ENCODE measurements around the gene HSP90B1.

The HSP90B1 gene

DNA sequence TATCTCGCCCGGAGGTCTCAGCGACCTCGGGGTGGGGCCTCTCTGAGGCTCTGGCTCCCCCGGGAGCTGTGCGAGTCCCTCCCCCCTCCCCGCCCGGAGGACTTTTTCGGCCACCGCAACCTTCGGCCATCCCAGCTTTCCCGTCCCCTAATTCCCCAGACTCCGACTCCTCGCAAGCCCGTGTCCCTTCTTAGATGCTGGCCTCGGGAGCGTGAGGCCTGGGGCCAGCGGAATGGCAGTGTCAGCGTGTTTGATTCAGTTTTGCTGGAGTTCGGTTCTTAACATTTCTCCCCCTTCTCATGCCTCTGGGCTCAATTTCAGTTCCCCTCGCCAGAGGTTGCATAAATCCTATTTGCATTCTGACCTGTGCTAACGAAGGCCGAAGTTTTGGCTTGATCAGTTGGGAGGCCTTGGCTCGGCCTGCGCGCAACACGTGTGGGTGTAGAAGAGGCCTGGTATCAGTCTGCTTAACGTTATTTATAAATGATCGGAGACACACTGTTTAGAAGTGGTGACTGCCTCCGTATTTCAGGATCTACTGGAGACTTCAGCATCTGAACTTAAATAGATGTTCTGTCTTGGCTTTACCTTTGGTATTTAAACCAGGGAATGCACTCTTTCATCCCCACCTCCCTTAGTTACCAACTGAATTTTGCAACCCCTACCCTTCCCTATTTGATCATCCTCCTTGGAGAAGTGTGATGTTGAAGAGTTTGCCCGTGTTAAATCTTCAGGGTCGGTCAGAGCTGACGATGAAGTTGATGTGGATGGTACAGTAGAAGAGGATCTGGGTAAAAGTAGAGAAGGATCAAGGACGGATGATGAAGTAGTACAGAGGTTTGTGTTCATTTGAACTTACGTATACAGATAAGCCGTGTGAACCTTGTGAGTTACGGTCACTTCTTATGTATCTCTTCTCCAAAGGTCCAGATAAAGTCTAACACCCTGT is 851 bp downstream of the HSP90B1 start:
- peak; percentile 21 to 23 for DNase-seq

DNA sequence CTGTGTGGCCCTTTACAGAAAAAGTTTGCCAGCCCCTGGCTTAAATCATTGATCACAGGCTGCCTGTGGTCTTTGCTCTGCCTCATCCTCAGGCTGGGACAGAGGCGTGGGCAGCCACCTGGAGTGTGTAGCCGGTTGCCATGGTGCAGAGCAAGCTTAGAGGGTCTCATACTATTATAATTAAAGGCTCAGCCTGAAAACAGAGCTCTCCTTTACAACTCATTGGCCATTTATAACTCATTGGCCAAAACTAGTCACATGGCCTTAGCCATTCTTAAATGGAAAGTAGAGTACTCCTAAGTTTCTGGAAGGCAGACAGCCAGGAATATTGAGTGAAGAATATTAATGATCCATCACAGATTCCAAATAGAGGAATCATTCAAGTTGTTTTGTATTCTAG is 3.0 kb downstream of the HSP90B1 start:
- no peak for DNase-seq

DNA sequence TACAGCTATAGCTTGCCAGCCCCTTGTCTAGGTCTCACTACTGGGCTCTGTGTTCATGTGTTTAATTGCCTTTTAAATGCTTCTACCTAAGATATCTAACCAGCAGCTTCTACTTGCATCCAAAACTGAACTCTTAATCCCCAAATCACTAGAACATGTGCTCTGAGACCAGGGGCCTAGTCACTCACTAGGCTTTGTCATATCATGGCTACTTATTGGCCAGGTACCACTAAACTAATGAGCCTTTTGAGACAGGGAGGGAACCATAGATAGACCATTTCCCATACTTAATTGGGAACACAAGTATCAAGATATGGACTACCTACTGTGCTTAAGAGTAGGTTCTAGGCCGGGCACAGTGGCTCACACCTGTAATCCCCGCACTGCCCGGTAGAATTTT is 6.5 kb downstream of the HSP90B1 start:
- DNase-seq = no peak

- no peak for DNase-seq
Observed at GRCh38 chr12:103944964-103945363, 14.8 kb downstream of the HSP90B1 start.

DNA sequence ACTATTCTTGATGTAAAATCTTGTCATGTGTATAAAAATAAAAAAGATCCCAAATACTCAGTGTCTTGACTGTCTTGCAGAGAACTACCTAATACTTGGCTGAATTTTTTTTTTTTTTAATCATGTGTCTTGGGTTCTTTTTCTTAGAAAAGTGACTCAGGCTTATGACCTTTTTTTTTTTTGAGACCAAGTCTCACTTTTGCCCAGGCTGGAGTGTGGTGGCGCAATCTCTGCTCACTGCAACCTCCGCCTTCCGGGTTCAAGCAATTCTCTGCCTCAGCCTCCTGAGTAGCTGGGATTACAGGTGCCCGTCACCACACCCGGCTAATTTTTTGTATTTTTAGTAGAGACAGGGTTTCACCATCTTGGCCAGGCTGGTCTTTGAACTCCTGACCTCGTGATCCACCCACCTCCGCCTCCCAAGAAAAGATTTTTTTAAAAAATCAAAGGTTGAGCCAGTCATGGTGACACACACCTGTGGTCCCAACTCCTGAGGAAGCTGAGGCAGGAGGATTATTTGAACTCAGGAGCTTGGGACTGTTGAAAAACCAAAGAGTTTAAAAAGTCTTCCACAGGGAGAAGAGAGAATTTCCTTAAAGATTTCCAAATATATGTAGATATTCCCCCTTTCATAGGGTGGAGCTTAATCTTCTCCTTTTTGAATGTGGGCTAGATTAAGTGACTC is 17.8 kb downstream of the HSP90B1 start:
- peak in 1 of 2 donors; percentile 23 for DNase-seq

DNA sequence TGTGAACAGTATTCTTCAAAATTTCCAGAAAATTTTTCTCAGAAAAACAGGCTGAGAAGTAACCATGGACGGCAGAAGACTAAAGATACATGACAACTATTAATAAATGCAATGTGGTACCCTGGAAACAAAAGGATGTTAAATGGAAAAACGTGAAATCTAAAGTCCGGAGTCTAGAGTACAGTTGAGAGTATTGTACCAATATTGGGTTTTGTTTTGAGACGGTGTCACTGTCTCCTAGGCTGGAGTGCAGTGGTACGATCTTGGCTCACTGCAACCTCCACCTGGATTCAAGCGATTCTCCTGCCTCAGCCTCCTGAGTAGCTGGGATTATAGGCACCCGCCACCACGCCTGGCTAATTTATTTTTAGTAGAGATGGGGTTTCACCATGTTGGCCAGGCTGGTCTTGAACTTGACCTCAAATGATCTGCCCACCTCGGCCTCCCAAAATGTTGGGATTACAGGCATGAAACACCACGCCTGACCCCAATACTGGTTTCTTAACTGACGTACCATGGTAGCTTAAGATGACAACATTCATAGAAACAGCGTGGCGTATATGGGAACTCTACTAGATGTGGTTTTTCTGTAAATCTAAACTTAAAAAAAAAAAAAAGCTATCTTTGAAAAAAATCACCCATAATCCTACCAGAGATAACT is 18.7 kb downstream of the HSP90B1 start:
- DNase-seq = no peak

DNA sequence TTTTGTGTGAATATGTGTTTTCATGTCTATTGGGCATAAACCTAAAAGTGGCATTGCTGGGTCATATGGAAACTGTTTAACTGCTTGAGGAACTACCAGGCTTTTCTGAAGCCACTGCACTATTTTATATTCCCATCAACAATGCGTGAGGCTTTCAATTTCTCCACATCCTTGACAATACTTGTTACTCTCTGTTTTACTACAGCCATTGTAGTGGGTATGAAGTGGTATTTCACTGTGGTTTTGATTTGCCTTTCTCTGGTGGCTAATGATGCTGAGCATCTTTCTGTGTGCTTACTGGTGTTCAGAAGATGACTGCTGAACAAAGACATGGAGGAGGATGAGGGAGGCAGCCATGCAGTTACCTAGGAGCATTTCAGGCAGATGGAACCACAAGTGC is 22.3 kb downstream of the HSP90B1 start:
- no peak for DNase-seq

DNA sequence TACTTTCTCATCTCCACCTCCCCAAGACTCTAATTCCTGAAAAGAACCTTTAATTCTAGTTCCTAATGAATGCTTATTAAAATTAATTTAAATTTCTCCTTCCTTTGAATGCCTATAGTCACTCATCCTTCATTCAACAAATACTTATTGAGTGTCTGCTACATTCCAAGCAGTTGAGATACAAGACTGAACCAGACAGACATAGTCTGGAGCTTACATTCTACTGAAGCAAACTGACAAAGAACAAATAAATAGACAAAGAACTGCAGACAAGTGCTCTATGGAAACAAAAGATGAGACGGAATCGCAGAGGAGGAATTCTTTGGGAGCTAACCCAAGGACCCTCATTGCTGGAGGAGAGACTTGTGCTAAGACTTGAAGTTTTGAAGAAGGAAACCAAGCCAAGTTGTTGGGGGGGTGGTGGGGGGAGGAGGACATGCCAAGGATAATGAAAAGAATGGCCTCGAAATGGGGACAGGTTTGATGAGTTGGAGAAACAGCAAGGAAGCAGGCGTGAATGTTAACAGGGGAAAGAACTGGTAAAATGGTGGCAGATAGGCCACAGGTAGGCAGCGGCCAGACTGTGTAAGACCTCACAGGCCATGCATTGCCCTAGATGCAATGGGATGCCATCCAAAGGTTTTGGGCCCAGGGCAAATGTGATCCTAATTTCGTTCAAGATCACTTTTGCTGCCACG is 25.8 kb downstream of the HSP90B1 start:
- DNase-seq = no peak

DNA sequence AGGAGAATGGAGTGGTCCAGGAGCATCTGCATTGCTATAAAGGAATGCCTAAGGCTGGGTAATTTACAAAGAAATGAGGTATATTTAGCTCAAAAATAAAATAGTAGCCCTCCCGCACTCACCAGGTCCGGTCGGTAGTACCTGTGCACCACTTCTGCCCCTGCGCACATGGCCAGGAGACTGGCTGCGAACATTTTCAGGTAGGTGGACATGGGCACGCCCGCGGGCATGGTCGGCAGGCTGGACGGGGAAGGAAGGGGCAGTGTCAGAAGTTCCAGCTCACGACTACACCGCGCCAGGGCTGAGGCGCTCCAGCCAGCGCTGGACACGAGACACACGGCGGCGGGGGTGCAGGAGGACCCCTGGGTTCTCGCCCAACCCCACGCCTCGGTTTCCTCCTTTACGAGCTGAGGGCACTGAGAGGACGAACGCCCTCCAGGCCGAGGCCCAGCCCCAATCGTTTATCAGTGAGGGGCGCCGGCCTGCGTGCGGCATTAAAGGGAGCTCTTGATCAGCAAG is 26.4 kb downstream of the HSP90B1 start:
- DNase-seq = no peak

- DNase-seq = no peak
Observed at GRCh38 chr12:103957865-103958388, 27.7 kb downstream of the HSP90B1 start.

DNA sequence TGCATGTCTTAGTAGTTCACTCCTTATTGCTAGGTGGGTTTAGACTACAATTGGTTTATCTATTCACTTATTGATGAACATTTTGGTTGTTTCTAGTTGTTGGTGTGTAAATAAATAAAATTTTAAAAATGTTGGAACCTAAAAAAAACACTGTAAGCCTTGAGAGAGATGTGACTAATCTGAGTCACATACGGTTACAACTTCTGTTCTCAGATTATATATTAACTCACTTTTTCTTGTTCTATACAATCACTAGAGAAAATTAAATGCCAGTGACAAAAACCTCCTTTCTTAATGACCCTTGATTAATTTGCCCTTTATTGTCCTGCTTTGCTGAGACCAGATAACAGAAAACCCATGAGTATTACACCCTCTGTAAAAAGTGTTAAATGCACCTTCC is 28.4 kb downstream of the HSP90B1 start:
- no peak for DNase-seq

DNA sequence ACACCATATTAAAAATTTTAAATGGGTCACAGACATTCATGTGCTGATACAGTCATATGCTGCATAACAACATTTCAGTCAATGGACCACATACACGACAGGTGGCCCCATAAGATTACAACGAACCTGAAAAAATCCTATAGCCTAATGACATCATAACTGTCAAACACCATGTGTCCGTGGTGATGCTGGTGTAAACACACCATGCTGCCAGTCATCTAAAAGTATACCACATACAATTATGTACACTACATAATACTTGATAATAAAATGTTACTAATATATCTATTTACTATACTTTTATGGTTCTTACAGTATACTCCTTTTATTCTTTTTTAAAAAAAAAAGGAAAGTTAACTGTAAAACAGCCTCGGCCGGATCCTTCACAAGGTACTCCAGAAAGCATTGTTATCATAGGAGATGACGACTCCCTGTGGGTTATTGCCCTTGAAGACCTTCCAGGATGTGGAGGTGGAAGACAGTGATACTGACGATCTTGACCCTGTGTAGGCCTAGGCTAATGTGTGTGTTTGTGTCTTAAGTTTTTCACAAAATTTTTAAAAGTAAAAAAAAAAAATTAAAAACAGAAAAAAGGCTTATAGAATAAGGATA is 30.5 kb downstream of the HSP90B1 start:
- no peak for DNase-seq

GRCh38 chr12:103962493-103962892 is 32.3 kb downstream of the HSP90B1 start:
- no peak for DNase-seq

GRCh38 chr12:103964805-103965204 is 34.6 kb downstream of the HSP90B1 start:
- DNase-seq = no peak

GRCh38 chr12:103965255-103965589 is 35.0 kb downstream of the HSP90B1 start:
- DNase-seq = no peak

DNA sequence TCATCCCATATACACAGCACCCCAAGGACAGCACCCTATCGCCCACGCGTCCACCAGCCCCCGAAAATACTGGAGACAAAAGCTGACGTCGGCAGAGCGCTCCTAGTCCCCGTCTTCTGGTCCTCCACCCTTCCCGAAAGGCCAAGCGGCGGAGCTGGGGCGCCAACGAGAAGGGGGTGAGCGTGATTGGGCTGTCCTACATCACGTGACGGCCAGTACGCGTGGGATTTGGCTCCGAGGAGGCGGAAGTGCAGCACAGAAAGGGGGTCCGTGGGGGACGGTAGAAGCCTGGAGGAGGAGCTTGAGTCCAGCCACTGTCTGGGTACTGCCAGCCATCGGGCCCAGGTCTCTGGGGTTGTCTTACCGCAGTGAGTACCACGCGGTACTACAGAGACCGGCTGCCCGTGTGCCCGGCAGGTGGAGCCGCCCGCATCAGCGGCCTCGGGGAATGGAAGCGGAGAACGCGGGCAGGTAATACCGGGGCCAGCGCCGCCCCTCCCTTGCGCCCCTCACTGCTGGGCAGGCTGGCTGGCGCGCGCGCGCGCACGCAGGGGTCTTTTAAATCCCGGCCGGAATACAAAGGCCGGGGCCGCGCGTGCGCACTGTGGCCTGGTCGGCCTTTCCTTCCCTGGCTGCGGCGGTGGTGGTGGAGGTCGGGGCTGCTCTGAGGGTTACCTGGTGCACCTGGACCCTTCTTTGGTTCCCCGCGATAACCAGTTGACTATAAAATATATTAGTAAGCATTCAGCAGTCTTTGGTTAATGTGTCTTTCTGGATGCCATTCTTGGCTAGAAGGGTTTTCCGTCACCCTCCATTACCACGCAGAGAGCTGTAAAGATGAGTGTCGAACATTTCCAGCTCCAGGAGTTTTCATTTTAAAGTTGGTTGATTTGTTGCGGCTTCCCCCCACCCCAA is 35.6 kb downstream of the HSP90B1 start, which contains the start of gene TDG:
TDG (plus strand) TSS at position 283 of the 915 bp plus-strand sequence; CDS start at position 449, 166 bp downstream.
- DNase-seq = peak; percentile 98

GRCh38 chr12:103966736-103967135 is 36.5 kb downstream of the HSP90B1 start:
- no peak for DNase-seq

DNA sequence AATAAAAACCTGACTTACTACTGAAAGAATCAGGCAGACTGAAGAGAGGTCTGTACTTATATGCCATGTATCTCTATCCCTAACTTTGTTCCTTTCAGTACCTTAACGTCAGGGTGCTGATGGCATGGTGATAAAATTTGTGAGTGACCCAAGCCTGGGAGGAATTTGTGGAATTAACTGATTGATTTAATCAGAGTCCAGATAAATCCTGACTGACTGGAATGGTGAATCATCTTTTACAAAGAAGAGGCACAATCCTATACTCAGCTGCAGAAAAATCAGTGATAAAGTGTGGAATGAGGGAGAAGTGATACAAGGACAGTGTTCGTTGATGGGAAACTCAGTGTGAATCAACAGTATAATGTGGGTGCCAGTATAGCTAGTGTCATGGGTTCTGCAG is 39.2 kb downstream of the HSP90B1 start:
- DNase-seq = no peak

DNA sequence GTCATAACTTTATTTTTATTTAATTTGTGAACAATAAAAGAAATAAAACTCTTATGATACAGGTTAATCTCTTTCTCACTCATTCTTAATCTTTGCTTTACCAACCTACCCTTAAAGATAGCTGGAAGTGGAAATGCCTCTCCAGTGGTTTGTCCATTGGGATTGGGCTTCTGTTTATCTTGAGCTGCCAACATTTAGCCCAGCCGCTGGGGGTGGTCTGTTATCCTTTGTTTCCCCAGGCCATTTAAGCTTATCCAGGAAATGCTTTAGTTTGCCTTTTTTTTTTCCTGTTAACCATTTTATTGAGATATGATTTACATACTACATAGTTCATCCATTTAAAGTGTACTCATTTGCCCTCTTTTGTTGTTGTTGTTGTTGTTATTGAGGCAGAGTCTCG is 43.7 kb downstream of the HSP90B1 start:
- no peak for DNase-seq

DNA sequence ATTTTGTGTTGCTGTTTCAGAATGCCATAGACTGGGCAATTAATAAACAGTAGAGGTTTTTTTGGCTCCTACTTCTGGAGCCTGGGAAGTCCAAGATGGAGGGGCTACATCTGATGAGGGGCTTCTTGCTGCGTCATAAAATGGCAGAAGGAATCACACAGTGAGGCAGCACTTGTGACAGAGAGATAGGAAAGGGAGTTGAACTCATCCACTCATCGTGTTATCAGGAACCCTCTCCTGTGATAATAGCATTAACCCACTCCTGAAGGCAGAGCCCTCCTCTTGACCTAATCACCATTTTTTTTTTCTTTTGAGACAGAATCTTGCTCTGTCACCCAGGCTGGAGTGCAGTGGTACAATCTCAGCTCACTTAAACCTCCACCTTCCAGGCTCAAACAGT is 45.2 kb downstream of the HSP90B1 start:
- no peak for DNase-seq
